ENCODE measurements around the gene GALNT10. TPM values are rescaled to one million over a fixed set of nuclear protein-coding genes. Genes with fewer than 3 reads are reported as not detected.
A peak's percentile ranks its signal among the peaks of the same experiment; 100 is the strongest.

GALNT10 gene
- polyA plus RNA-seq, 2 of the 4 experiments (the other 2 are of a cell fraction), result 110 to 156 TPM

GRCh38 chr5:154236011-154236410 is 45.5 kb downstream of the GALNT10 start:
- no peak for DNase-seq (ENCODE audit: low read depth in 1 of 2, low spot score in 1 of 2)
- H3K4me1 ChIP-seq, result peaks cover 25% of the 10 kb centered on the region; the same call in 1 of the 3 replicates
- no peaks in the 10 kb centered on the region for H3K9me3 ChIP-seq
- WGBS (ENCODE audit: missing lambda C conversion rate), result 86% methylated on average over 1 of the region's 1 CpG
- H3K4me2 ChIP-seq, result no peak overlapping the region
- CTCF ChIA-PET, result interaction anchor here (0.9 to 2.1 kb wide), 4 partner anchors 9 to 169 kb away, joined by 3 to 8 read pairs (median 4); no protein-coding TSS in a partner anchor
- no peak overlapping the region for H3K4me3 ChIP-seq
- ATAC-seq, result no peak
- no peak overlapping the region for H3K27ac ChIP-seq
- POLR2A ChIA-PET, result no interaction called here
- TF ChIP-seq TFCP2L1 (CRISPR knock-in tag; IDR thresholded peaks at IDR 0.05), result no peak
- no peak for TF ChIP-seq CHD4 (IDR thresholded peaks at IDR 0.05; ENCODE audit: borderline replicate concordance)
- FAIRE-seq, result no peak

DNA sequence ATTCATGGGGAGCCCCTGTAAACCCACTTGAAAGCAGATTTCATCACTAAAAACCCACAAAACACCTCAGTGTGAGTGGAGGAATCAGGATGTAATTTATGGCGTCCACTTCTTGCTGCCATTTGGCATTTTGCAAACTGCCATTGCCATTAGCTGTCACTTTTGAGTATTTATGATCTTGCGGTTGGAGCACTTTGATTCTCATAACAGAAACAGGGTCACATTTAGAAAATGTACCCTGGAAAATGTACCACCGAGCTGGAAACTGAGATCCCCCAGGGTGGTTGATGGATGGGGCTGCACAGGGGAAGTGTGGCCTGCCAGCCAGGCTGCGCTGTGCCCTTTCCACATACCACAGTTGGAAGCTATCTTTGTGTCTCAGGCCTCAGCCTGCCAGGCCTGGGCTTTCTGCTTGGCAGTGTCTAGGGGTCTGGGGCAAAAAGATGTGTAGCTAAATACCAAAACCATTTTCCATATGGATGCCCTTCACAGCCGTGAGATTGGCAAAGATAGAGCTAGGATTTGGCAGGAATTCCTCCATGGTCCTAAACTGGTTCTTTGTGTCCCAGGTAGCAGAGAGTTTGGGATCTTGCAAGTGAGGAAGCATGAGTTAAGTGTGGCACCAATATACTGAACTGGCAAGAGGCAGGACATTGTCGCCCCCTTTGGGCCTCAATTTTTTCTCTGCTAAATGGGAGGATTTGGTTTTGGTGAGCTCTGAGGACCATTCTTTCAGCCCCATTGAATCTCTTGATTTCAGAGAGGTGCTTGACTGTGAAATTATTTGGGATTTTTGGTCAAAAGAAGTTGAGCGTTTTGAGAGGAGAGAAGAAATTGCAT is 46.2 kb downstream of the GALNT10 start:
- Histone ChIP-seq H3K4me3 (no peak overlapping the region), H3K4me2 (no peak overlapping the region), H3K27ac (no peak overlapping the region), H3K4me1 (peaks cover 27% of the 10 kb centered on the region; the same call in 1 of the 3 replicates), H3K9me3 (no peaks in the 10 kb centered on the region)
- POLR2A ChIA-PET, result no interaction called here
- ATAC-seq (peak in 1 of 2 experiments; percentile 30; a peak in 2 of 6 replicates), DNase-seq (ENCODE audit: low read depth in 1 of 2, low spot score in 1 of 2) (no peak), FAIRE-seq (no peak)
- TF ChIP-seq HMGXB4 (CRISPR knock-in tag; IDR thresholded peaks at IDR 0.05; ENCODE audit: borderline replicate concordance) (no peak), ZNF302 (CRISPR knock-in tag; IDR thresholded peaks at IDR 0.05) (no peak), HOXB13 (CRISPR knock-in tag; IDR thresholded peaks at IDR 0.05; ENCODE audit: low read depth) (no peak), JUN (IDR thresholded peaks at IDR 0.05) (no peak), KDM5A (IDR thresholded peaks at IDR 0.05) (no peak), FOSB (CRISPR knock-in tag; IDR thresholded peaks at IDR 0.05) (no peak), HOXB5 (CRISPR knock-in tag; IDR thresholded peaks at IDR 0.05) (no peak), RNF2 (IDR thresholded peaks at IDR 0.05; ENCODE audit: borderline replicate concordance, low read depth) (no peak), NFE2L2 (conservative IDR thresholded peaks at IDR 0.05; ENCODE audit: low read length) (no peak), PHF8 (IDR thresholded peaks at IDR 0.05; ENCODE audit: borderline replicate concordance, low read depth) (no peak), RCOR1 (IDR thresholded peaks at IDR 0.05; ENCODE audit: low read depth, low read length) (no peak), HEYL (CRISPR knock-in tag; IDR thresholded peaks at IDR 0.05) (no peak), CBX8 (IDR thresholded peaks at IDR 0.05) (no peak), EP300 (IDR thresholded peaks at IDR 0.05) (no peak), POLR2A (IDR thresholded peaks at IDR 0.05; ENCODE audit: low read length) (no peak)
- WGBS (ENCODE audit: missing lambda C conversion rate), result 90% methylated on average over 7 of the region's 7 CpGs
- CTCF ChIA-PET, result interaction anchor here (0.9 to 2.1 kb wide), 4 partner anchors 8 to 168 kb away, joined by 3 to 8 read pairs (median 4); no protein-coding TSS in a partner anchor

DNA sequence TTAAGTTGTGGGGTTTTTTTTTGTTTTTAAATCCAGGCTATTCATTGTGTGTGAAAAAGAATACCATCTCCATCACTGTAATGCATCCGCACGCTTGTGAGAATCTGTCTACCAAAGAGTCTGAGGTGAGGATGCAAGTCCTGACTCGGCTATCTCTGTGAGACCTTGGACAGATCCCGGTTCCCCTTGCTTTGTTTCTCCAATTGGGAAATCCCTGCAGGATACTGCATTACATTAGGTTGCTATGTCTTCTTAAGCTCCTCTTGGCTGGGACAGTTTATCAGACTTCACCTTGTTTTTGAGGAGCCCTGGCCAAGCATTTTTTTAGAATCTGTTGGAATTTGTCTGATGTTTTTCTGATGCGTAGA is 46.8 kb downstream of the GALNT10 start:
- DNase-seq (ENCODE audit: low read depth in 1 of 2, low spot score in 1 of 2), result no peak
- no peak overlapping the region for H3K4me2 ChIP-seq
- TF ChIP-seq EHF (CRISPR knock-in tag; IDR thresholded peaks at IDR 0.05), result no peak
- TF ChIP-seq BHLHE40 (IDR thresholded peaks at IDR 0.05; ENCODE audit: low read depth, low read length), result no peak
- no peak for TF ChIP-seq EHMT2 (IDR thresholded peaks at IDR 0.05; ENCODE audit: low read depth)
- no peak for TF ChIP-seq ZSCAN20 (CRISPR knock-in tag; IDR thresholded peaks at IDR 0.05)
- no peak for TF ChIP-seq RAD21 (conservative IDR thresholded peaks at IDR 0.05 in 1 of 2, IDR thresholded peaks at IDR 0.05 in 1 of 2)
- no peak for TF ChIP-seq MAFK (IDR thresholded peaks at IDR 0.05; ENCODE audit: partially characterized antibody)
- TF ChIP-seq CHD4 (IDR thresholded peaks at IDR 0.05; ENCODE audit: borderline replicate concordance), result no peak
- no peak for TF ChIP-seq CBX2 (IDR thresholded peaks at IDR 0.05; ENCODE audit: borderline replicate concordance, low read depth)
- TF ChIP-seq JUNB (IDR thresholded peaks at IDR 0.05), result no peak
- TF ChIP-seq, protein P1, sequence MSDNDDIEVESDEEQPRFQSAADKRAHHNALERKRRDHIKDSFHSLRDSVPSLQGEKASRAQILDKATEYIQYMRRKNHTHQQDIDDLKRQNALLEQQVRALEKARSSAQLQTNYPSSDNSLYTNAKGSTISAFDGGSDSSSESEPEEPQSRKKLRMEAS (IDR thresholded peaks at IDR 0.05), result no peak
- TF ChIP-seq HDAC2 (IDR thresholded peaks at IDR 0.05), result no peak
- TF ChIP-seq E2F6 (IDR thresholded peaks at IDR 0.05; ENCODE audit: borderline replicate concordance, low read depth), result no peak
- no peak overlapping the region for H3K27ac ChIP-seq
- no peak for ATAC-seq
- CTCF ChIA-PET, result interaction anchor here (1.2 to 2.1 kb wide), 3 partner anchors 39 to 90 kb away, joined by 3 to 8 read pairs (median 5); partner anchors contain the start of gene GALNT10
- no peaks in the 10 kb centered on the region for H3K9me3 ChIP-seq
- POLR2A ChIA-PET, result no interaction called here
- WGBS (ENCODE audit: missing lambda C conversion rate), result 90% methylated on average over 5 of the region's 5 CpGs
- no peak for FAIRE-seq
- no peak overlapping the region for H3K4me3 ChIP-seq
- H3K4me1 ChIP-seq, result peaks cover 30% of the 10 kb centered on the region; the same call in 2 of the 3 replicates
